ENCODE measurements around the gene RPS19.

The RPS19 gene

GRCh38 chr19:41895745-41896580 is 35.9 kb downstream of the RPS19 start:
- DNase-seq (ENCODE audit: low read depth) = no peak
- no peak overlapping the region for H3K4me3 ChIP-seq (ENCODE audit: control insufficient read depth, low read depth, low read length)
- peak; percentile 19 for TF ChIP-seq CTCF (IDR thresholded peaks at IDR 0.05; ENCODE audit: control insufficient read depth, insufficient read depth, low read depth, low read length, missing control alignments)

GRCh38 chr19:41896581-41896942 is 36.5 kb downstream of the RPS19 start:
- TF ChIP-seq CTCF (IDR thresholded peaks at IDR 0.05; ENCODE audit: control insufficient read depth, insufficient read depth, low read depth, low read length, missing control alignments) = no peak
- DNase-seq (ENCODE audit: low read depth) = no peak
- H3K4me3 ChIP-seq (ENCODE audit: control insufficient read depth, low read depth, low read length) = no peak overlapping the region

GRCh38 chr19:41897181-41897580 is 37.1 kb downstream of the RPS19 start:
- no peak overlapping the region for H3K4me3 ChIP-seq (ENCODE audit: control insufficient read depth, low read depth, low read length)
- no peak for DNase-seq (ENCODE audit: low read depth)
- no peak for TF ChIP-seq CTCF (IDR thresholded peaks at IDR 0.05; ENCODE audit: control insufficient read depth, insufficient read depth, low read depth, low read length, missing control alignments)

- no peak overlapping the region for H3K4me3 ChIP-seq (ENCODE audit: control insufficient read depth, low read depth, low read length)
- TF ChIP-seq CTCF (IDR thresholded peaks at IDR 0.05; ENCODE audit: control insufficient read depth, insufficient read depth, low read depth, low read length, missing control alignments) = no peak
- no peak for DNase-seq (ENCODE audit: low read depth)
Observed at GRCh38 chr19:41897820-41898219, 37.8 kb downstream of the RPS19 start.

GRCh38 chr19:41898235-41898634 is 38.2 kb downstream of the RPS19 start:
- H3K4me3 ChIP-seq (ENCODE audit: control insufficient read depth, low read depth, low read length) = no peak overlapping the region
- DNase-seq (ENCODE audit: low read depth) = no peak
- TF ChIP-seq CTCF (IDR thresholded peaks at IDR 0.05; ENCODE audit: control insufficient read depth, insufficient read depth, low read depth, low read length, missing control alignments) = no peak

GRCh38 chr19:41901707-41902360 is 41.8 kb downstream of the RPS19 start:
- no peak for TF ChIP-seq CTCF (IDR thresholded peaks at IDR 0.05; ENCODE audit: control insufficient read depth, insufficient read depth, low read depth, low read length, missing control alignments)
- H3K4me3 ChIP-seq (ENCODE audit: control insufficient read depth, low read depth, low read length) = no peak overlapping the region
- no peak for DNase-seq (ENCODE audit: low read depth)

All from AG09309 (cell line).